Subcutaneous adipose tissue (tissue), 4 donors: ENCODE data around the gene TMEM94. TPM values are rescaled to one million over a fixed set of nuclear protein-coding genes. Genes with fewer than 3 reads are reported as not detected.

Experiments
- total RNA-seq, 4 donors: library from RNA; depleted of rRNA; stranded (reverse); fragments of >200 nt; gene quantifications; one replicate each; pipeline ENCODE4 v1.1.0, GENCODE V29; 2016
- TF ChIP-seq, protein P1 (sequence below): fragments of 450-650 bp; IDR thresholded peaks from one replicate; pipeline ENCODE4 v1.5.1; 2016; ENCODE audit warnings: low read depth, mild to moderate bottlenecking, control low read depth, antibody characterized with exemption, moderate library complexity

The TMEM94 gene
- total RNA-seq, 4 donors from 2014 or later = 35.0 to 80.2 (median 45.9) TPM

DNA sequence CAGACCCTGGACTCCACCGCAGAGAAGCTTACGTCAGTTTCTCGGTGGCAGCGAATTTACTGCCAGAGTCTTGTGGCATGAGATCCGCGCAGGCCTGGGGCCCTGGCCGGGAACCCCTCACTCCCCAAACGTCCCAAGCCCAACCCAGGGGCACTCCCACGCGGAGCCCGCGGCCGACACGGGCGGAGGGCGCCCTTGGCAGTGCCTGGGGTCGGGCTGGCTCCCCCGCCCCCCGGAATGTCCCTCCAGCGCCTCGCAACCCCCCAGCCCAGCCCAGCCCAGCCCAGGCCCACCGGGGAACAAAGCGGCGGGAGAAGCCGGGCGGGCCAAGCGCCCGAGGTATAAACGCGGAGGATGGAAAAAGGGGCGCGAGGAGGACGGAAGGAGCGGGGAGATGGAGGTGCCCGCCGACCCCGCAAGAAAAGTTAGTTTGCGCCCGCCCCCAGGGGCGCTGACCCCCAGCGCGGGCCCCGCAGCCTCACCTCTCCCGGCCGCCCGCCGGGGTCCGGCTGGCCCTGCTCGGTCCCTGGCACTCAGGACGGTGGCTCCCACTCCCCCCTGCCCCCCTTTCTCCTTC, 58.6 kb downstream of the TMEM94 start:
- TF ChIP-seq, protein P1, sequence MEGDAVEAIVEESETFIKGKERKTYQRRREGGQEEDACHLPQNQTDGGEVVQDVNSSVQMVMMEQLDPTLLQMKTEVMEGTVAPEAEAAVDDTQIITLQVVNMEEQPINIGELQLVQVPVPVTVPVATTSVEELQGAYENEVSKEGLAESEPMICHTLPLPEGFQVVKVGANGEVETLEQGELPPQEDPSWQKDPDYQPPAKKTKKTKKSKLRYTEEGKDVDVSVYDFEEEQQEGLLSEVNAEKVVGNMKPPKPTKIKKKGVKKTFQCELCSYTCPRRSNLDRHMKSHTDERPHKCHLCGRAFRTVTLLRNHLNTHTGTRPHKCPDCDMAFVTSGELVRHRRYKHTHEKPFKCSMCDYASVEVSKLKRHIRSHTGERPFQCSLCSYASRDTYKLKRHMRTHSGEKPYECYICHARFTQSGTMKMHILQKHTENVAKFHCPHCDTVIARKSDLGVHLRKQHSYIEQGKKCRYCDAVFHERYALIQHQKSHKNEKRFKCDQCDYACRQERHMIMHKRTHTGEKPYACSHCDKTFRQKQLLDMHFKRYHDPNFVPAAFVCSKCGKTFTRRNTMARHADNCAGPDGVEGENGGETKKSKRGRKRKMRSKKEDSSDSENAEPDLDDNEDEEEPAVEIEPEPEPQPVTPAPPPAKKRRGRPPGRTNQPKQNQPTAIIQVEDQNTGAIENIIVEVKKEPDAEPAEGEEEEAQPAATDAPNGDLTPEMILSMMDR = no peak

DNA sequence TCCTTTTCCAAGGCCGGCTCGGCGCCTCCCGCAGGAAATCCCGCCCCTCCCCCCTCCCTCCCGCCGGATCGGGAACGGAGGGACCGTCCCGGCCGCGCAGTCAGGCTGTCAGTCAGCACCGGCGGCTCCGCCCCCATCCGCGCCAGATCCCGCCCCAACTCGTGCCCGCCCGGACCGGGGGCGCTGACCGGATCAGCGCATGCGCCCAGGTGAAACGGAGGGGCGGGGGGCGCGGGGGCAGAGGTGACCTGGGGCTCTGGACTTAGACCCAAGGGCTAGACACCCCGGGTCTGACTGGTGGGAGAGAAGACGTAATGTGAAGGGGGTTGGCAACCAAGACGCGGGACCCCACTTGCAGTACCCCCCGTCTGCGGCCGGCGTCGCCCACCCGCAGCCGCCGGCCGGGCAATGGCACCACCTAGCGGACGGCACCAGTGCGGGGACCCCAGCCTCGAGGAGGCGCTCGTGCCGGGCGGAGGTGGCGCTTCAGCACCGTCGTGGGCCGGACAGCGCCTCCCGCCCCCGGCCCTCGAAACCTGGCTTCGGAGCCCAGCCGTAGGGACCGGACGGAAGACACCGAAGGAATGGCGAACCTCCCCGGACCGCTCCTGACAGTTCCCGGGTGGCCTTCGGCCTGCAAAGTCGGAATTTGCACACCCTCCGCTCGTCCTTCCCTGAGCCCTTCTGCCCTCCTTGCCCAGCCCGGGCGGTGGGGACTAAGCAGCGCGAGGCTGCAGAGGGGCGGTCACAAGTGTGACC, 59.2 kb downstream of the TMEM94 start, which contains the start of gene CASKIN2:
Gene CASKIN2 (minus strand): TSS at position 42 of the 759 bp plus-strand sequence. CDS start 1,733 bp downstream, outside the sequence.
- TF ChIP-seq, protein P1 = no peak

GRCh38 chr17:75516255-75516618, 59.8 kb downstream of the TMEM94 start, which contains the start of gene TSEN54:
TSEN54 (plus strand) TSS chr17:75516528; CDS start chr17:75516561, 33 bp downstream.
- TF ChIP-seq, protein P1 = no peak

GRCh38 chr17:75516619-75517296, 60.3 kb downstream of the TMEM94 start:
- TF ChIP-seq, protein P1 = no peak

DNA sequence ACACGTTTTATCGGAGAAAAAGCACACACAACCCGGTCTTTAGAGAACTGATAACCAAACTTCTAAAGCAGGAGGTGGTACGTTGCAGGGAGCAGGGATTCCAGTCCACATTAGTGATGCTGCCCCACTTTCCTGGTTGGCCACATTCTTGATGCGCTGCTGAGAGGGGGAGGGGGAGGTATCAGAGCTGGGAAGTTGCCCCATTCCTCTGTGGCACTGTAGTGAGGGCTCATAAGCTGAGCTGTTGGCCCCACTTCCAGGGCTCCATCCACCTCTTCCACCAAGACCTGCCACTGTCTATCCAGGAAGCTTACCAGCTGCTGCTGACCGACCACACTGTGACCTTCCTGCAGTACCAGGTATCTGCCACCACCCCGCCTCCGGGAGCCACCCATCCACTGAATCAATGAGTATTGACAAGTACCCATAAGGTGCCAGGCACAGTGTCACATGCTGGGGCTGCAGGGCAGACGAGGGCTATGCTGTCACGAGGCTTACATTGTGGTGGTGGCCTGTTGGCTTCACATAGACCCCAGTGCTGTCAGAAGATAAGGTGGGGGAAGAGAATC, 60.9 kb downstream of the TMEM94 start:
- TF ChIP-seq, protein P1 = no peak

GRCh38 chr17:75518201-75518600, 61.8 kb downstream of the TMEM94 start:
- TF ChIP-seq, protein P1 = no peak

DNA sequence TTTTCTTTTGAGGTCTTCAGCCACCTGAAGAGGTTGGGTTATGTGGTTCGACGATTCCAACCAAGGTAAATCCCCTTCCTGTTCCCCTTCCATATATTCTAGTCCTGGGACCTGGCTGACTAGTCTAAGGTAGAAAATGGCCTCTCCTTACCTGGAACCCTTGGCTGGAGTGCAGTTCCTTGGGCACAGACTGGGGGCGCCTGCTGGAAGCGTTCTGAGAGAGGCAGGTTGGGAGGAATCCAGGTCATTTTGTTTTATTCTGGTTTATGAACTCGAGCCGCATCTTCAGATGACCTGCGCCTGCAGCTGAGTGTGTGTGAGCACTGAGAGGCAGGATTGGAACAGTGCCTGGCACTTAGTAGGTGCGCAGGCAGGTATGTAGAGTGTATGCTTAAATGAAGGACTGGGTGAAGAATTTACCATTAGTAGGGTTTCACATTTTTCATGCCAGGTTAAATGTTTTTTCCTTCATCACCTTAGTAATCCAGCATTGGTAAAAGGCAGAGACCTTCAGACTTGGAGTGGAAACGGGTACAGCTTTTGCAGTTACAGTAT, 62.6 kb downstream of the TMEM94 start:
- TF ChIP-seq, protein P1 = no peak
